ENCODE results near the gene VPS35.
"Not testable (repeated sequence)": the region's sequence is repeated elsewhere in the genome, so short reads cannot be mapped to it uniquely, and the experiment has no call there.

The VPS35 gene

DNA sequence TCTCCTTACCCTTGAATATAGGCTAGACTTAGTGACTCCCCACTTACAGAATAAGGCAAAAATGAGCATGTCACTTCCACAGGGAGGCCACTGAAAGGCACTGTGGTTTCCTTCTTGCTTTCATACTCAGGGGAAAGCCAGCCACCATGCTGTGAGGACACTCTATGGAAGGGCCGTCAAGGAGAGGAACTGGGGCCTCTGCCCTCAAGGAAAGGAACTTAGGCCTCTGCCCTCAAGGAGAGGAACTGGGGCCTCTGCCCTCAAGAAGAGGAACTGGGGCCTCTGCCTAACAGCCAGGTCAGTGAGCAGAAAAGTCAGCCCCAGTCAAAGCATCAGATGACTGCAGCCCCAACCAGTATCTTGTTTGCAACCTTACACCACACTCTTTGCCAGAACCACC, 30.1 kb downstream of the VPS35 start:
- no peaks in the 10 kb centered on the region for H3K27me3 Mint-ChIP-seq
- H3K27ac Mint-ChIP-seq: peak overlapping the region; percentile 38
- peaks cover 42% of the 10 kb centered on the region for H3K36me3 Mint-ChIP-seq
- no peaks in the 10 kb centered on the region for H3K9me3 Mint-ChIP-seq
- DNase-seq: no peak
- H3K4me3 Mint-ChIP-seq: no peak overlapping the region
- CTCF ChIA-PET: interaction anchor here (1.2 to 2.9 kb wide), 2 partner anchors 15 to 16 kb away, joined by 3 to 11 read pairs; no protein-coding TSS in a partner anchor
- H3K4me1 Mint-ChIP-seq: peaks cover 7% of the 10 kb centered on the region

DNA sequence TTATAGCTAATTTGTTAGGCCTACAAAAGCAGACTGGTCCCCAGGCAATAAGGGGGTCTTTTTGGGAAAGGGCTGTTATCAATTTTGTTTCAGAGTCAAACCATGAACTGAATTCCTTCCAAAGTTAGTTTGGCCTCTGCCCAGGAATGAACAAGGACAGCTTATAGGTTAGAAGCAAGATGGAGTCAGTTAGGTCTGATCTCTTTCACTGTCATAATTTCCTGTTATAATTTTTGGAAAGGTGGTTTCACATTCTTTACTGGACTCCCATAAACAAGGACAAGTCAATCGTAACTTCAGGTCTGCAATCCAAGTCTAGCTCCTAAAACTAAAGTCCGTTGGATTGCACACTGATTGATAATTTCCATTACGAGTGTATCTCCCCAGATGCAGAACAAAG, 37.7 kb downstream of the VPS35 start:
- no peaks in the 10 kb centered on the region for H3K9me3 Mint-ChIP-seq
- no peak for DNase-seq
- H3K4me1 Mint-ChIP-seq: no peaks in the 10 kb centered on the region
- H3K27me3 Mint-ChIP-seq: no peaks in the 10 kb centered on the region
- peaks cover 6% of the 10 kb centered on the region for H3K36me3 Mint-ChIP-seq
- no peak overlapping the region for H3K27ac Mint-ChIP-seq
- CTCF ChIA-PET: no interaction called here
- no peak overlapping the region for H3K4me3 Mint-ChIP-seq

DNA sequence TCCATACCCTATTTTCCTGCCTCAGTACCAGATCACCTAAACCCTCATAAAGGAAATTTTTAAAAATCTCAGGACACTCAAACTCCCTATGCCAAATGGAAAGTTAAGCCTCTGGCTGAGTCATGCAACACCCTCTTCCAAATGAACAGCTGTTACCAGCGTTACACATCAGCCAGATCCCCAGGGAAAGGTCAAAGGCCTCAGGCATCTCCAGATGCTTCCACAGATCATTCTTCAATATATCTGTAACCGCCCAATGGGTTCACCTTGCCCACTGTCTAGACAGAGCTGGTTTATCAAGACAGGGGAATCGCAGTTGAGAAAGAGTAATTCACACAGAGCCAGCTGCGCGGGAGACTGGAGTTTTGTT, 38.7 kb downstream of the VPS35 start:
- Mint-ChIP-seq H3K36me3 (peaks cover 3% of the 10 kb centered on the region), H3K27ac (no peak overlapping the region), H3K27me3 (no peaks in the 10 kb centered on the region), H3K4me3 (no peak overlapping the region), H3K4me1 (no peaks in the 10 kb centered on the region), H3K9me3 (peaks cover 6% of the 10 kb centered on the region)
- CTCF ChIA-PET: no interaction called here
- DNase-seq: no peak

DNA sequence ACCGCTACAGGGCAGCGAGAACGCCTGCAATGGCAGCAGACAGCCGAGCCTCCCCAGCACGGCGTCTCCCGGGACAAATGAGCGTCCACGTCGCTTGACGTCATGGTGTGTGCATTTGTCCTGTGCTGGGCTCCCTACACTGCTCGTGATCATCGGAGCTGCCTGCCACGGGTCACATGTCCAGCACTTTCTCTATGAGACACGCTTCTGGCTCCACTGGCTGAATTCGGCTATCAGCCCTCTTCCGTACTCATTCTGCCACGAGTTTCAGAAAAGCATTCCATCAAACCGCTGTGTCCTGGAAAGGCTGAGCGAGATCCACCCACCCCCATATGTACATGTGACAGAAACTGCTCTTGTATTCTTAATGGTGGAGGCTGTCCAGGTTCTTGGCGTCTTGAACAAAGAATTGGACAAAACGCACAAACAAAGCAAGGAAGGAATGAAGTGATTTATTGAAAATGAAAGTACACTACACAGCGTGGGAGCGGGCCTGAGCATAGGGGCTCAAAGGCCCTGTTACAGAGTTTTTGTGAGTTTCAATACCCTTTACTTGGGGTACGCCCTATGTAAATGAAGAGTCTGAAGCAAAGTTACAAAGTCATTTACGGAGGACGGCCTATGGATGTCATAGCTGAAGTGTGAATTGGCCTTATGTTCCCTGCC, 39.3 kb downstream of the VPS35 start:
- Mint-ChIP-seq H3K27ac (no peak overlapping the region), H3K9me3 (peaks cover 9% of the 10 kb centered on the region), H3K36me3 (peaks cover 3% of the 10 kb centered on the region), H3K4me1 (no peaks in the 10 kb centered on the region), H3K27me3 (no peaks in the 10 kb centered on the region), H3K4me3 (no peak overlapping the region)
- no peak for DNase-seq
- CTCF ChIA-PET: no interaction called here

DNA sequence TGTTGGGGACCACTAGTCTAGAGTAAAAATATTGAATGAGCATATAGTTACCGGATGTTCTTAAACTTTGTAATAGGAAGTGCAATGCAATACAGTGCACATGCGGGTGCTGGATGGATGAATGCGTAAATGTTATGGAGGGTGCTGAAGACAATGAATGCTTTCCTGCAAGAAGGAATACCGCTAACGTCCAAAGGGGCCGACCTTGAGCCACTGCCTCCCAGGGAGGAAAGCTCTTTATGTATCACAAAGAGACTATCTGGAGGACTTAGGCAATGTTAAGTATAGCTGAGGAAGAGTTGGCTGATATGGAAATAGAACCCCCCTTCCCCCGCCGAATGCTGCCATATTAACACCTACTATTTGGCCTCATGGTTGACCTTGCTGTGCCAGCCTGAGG, 40.3 kb downstream of the VPS35 start:
- no peaks in the 10 kb centered on the region for H3K4me1 Mint-ChIP-seq
- CTCF ChIA-PET: no interaction called here
- H3K27me3 Mint-ChIP-seq: no peaks in the 10 kb centered on the region
- H3K9me3 Mint-ChIP-seq: peaks cover 13% of the 10 kb centered on the region
- H3K4me3 Mint-ChIP-seq: no peak overlapping the region
- no peak for DNase-seq
- no peak overlapping the region for H3K27ac Mint-ChIP-seq
- peaks cover 3% of the 10 kb centered on the region for H3K36me3 Mint-ChIP-seq

DNA sequence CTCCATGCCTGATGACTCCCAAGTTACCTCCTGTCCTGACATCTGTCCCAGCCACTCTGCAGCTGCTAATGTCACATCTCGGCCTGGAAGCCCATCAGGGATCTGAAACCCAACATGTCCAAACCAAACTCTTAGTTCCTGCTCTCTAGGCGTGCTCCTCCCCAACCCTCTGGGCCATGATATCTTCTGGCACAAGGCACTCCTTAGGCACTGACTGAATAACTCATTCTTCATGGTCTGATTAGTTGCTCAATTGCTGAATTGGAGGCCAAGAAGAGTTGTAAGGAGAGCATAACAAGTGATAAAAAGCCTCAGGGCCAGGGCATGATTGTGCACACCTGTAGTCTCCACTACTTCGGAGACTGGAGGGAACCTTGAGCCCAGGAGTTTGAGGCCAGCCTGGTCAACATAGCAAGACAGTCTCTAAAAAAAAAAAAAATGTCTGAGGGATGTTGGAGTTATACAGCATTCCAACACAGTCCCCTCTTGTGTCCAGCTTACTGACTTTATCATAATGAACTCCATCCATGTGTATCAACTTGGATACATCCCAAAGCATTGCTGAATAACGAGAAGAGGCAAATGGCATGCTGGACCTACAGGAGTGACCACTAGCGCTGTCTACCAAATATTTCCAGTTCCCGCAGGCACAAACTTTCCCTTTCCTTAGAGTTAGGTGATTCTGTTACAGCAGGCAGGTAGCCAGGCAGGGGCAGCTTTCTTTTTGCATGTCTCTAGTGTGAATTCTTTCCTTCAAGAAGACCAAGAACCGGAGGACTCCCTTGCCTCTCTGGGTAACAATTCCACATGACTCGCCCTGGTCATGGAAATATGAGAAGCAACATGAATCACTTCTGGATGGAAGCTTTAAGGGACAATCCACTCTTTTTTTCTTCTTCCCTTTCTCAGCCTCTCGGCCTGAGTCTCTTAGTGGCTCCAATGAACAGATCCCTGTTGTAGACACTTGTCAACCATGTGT, 49.7 kb downstream of the VPS35 start:
- no peak for DNase-seq
- Mint-ChIP-seq H3K27me3 (no peaks in the 10 kb centered on the region), H3K27ac (no peak overlapping the region), H3K9me3 (peaks cover 6% of the 10 kb centered on the region), H3K36me3 (peaks cover 4% of the 10 kb centered on the region), H3K4me1 (peaks cover 3% of the 10 kb centered on the region), H3K4me3 (no peak overlapping the region)
- CTCF ChIA-PET: no interaction called here

DNA sequence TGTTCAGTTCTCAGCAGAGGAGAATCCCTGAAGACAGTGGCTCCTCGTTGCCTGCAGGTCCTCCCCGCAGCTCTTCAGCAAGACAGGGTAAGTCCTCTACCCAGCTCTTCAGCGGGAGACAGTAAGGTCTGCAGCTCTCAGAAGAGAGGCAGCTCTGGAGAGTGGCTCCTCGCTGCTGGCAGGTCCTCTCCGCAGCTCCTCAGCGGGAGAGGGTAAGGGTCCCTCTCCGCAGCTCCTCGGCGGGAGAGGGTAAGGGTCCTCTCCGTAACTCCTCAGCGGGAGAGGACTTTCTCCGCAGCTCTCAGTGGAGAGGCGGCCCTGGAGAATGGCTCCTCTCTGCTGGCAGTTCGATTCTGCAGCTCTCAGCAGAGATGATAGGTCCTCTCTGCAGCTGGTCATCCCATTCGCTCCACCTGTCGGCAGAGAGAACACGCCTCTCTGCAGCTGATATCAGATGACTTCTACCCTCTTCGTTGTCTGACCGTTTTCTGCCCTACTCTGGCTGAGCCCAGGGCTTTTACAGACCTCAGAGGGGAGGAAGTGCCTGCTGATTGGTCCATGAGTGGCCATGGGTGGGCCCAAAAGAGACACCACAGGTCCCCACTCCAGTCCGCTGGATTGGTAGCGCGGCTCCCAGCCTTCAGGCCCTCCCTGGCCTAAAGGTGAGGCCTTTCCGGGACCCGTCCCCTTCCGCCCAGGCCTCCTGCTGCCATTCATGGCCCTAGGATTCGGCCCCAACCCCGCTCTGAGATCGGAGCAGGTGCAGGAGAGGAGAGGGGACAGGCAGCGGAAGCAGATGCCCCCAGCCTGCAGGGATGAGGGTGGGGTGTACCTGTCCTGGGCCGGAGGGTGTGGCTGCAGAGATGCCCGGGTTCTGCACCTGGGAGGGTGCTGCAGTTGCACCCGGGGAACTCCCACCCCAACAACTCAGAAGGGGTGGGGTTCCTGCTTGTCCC, 55.9 kb downstream of the VPS35 start:
- no peak for DNase-seq
- no peak overlapping the region for H3K4me3 Mint-ChIP-seq
- peaks cover 5% of the 10 kb centered on the region for H3K27me3 Mint-ChIP-seq
- H3K36me3 Mint-ChIP-seq: no peaks in the 10 kb centered on the region
- no peak overlapping the region for H3K27ac Mint-ChIP-seq
- CTCF ChIA-PET: no interaction called here
- no peaks in the 10 kb centered on the region for H3K9me3 Mint-ChIP-seq
- H3K4me1 Mint-ChIP-seq: peaks cover 3% of the 10 kb centered on the region

DNA sequence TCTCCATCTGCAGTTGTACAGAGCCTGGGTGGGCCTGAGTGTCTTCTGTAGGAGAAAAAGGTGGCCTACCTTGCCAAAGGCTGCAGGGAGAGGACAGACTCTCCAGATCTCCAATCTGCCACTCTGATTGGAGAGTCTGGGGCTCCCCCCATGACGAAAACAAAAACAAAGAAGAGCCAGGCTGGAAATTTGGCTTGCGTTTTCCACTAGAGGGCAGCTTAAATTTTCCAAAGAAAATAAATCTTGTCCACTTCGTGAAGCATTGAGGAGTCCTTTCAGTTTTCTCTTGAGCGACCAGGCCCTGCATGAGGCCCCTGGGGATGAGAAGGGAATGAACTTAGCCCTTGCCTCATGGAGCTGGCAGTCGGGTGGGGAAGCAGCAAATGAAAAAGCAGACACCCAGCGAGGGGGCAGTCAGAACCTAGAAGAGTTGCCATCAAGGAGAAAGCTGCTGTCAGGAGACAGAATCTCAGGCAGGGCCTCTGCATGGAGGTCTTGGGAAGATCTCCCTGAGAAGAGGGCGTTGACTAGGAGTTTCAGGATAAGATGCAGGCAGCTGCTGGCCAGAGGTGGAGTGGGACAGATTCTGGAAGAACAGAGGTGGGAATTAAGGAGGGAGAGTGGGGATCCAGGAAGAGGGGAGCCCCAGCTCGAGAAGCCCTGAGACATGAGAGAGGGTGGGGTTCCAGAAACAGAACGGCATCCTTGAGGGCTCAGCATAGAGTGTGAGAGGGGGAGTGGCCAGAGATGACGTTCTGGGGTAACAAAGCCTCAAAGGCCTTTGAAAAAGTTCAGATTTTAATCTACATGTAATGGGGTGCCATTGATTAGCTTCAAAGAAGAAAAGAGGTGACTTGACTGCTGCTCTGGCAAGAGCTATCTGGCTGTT, 59.4 kb downstream of the VPS35 start:
- H3K9me3 Mint-ChIP-seq: no peaks in the 10 kb centered on the region
- no peak overlapping the region for H3K4me3 Mint-ChIP-seq
- DNase-seq: no peak
- H3K27ac Mint-ChIP-seq: no peak overlapping the region
- CTCF ChIA-PET: interaction anchor here (1.0 to 1.4 kb wide), 3 partner anchors 191 to 300 kb away, joined by 3 to 4 read pairs (median 3); no protein-coding TSS in a partner anchor
- H3K27me3 Mint-ChIP-seq: peaks cover 10% of the 10 kb centered on the region
- no peaks in the 10 kb centered on the region for H3K4me1 Mint-ChIP-seq
- no peaks in the 10 kb centered on the region for H3K36me3 Mint-ChIP-seq

DNA sequence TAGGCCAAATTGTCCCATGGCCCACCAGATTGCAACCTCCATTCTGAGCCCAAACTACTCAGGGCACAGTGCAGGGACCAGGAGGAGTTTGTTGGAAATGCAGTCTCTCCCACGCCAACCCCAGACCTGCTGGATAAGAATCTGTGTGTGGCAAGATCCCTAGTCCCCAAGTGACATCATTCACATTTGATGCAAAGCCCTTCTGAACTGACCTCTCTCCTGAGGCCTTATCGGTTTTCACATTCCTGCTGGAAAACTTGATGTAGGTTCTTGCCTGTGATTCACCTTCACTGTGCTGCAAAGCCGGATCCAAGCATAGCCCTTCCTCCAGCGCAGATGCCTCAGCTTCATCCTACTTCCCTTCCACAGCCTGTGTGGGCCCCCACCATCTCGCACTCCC, 61.2 kb downstream of the VPS35 start:
- Mint-ChIP-seq H3K4me1 (no peaks in the 10 kb centered on the region), H3K27me3 (peaks cover 10% of the 10 kb centered on the region), H3K4me3 (no peak overlapping the region), H3K9me3 (no peaks in the 10 kb centered on the region), H3K27ac (no peak overlapping the region), H3K36me3 (no peaks in the 10 kb centered on the region)
- CTCF ChIA-PET: no interaction called here
- DNase-seq: no peak

DNA sequence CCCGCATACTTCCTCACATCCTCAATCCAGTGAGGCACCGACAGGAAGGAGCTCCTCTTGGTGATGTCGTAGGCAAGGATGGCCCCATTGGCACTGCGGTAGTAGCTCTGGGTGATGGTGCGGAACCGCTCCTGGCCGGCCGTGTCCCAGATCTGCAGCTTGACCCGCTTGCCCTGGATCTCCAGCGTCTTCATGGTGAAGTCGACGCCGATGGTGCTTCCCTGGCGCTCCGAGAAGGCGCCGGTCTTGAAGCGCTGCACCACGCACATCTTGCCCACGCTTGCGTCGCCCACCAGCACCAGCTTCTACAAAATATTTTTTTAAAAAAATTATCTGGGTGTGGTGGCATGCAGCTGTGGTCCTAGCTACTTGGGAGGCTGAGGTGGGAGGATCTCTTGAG, 62.3 kb downstream of the VPS35 start:
- DNase-seq, H3K27me3 Mint-ChIP-seq, H3K4me1 Mint-ChIP-seq, H3K36me3 Mint-ChIP-seq, H3K9me3 Mint-ChIP-seq, H3K4me3 Mint-ChIP-seq, H3K27ac Mint-ChIP-seq, CTCF ChIA-PET: not testable (repeated sequence)

DNA sequence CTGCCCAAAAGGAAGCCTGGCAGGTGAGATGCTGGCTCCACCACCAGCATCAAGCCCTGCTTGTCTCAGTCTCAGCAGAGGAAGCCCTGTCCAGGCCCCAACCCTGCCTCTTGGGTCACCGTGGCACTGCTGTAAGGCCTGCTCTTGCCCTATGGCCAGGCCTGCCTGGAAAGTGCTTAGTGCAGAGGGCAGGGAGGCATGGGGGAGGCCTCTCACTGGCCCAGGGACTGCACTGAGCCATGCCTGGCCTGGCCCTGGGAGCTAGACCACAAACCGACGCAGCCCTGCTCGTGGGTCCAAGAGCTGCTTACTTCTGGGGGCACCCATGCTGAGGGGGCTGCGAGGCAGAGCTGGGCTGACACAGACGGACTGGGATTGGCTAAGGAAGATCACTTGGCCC, 64.1 kb downstream of the VPS35 start:
- not testable (repeated sequence) for H3K9me3 Mint-ChIP-seq, H3K4me3 Mint-ChIP-seq

DNA sequence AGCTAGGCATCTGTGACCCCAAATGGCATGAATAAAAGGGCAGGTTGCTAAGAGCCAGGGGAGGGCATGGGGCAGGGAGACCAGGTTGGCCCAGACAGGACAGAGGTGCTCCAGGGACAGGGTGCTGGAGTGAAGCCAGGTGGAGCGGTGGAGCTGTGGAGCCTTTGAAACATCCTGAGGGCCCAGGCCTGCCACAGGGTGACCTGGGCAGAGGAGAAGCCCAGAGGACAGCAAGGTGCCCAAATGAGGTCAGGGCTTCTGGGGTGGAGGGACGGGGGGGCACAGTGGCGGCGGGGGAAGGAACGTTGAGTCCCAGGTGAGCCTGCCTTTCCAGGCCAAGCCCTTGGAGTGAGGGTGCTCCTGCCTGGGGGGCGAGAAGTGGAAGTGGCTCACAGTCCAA, 65.3 kb downstream of the VPS35 start:
- H3K4me3 Mint-ChIP-seq, CTCF ChIA-PET, H3K27ac Mint-ChIP-seq, DNase-seq, H3K27me3 Mint-ChIP-seq, H3K36me3 Mint-ChIP-seq, H3K9me3 Mint-ChIP-seq: not testable (repeated sequence)
- peaks cover 29% of the 10 kb centered on the region for H3K4me1 Mint-ChIP-seq

More for the DNA sequence above, 64.1 kb downstream of the VPS35 start:
- H3K36me3 Mint-ChIP-seq, H3K27ac Mint-ChIP-seq, H3K27me3 Mint-ChIP-seq, CTCF ChIA-PET, DNase-seq: not testable (repeated sequence)
- peaks cover 23% of the 10 kb centered on the region for H3K4me1 Mint-ChIP-seq

DNA sequence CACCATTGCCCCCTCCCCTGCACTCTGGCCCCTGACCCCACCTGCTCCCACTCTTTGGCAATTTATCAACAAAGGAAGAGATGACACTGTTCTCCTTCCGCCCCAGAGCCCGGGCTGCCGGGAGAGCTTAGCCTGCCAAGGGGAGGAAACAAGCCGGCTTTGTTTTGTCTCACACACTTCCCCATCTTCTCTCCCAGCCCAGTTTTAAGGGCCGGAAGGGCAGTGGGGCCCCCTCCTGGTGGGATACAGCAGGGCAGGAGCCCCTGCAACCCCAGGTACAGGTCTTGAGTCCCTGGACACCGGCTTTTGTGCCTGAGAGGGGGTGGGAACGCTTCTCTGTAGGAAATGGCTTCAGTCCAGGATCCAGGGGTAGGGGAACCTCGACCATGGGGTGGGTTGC, 65.7 kb downstream of the VPS35 start:
- CTCF ChIA-PET, H3K27me3 Mint-ChIP-seq, H3K27ac Mint-ChIP-seq, DNase-seq, H3K9me3 Mint-ChIP-seq, H3K4me3 Mint-ChIP-seq: not testable (repeated sequence)
- H3K4me1 Mint-ChIP-seq: peaks cover 33% of the 10 kb centered on the region
- peaks cover 10% of the 10 kb centered on the region for H3K36me3 Mint-ChIP-seq

Measured in activated naive CD4-positive, alpha-beta T cell treated with anti-CD3 and anti-CD28 coated beads, Interleukin-2, amount 10 ng/mL, durations not matched to agents 7 days and 5 days (primary cell).